ENCODE results near the gene ZKSCAN8. TPM values are rescaled to one million over a fixed set of nuclear protein-coding genes. Genes with fewer than 3 reads are reported as not detected.

The ZKSCAN8 gene
- total RNA-seq, 2 experiments from 2014 or later = 21.4 to 21.8 TPM

DNA sequence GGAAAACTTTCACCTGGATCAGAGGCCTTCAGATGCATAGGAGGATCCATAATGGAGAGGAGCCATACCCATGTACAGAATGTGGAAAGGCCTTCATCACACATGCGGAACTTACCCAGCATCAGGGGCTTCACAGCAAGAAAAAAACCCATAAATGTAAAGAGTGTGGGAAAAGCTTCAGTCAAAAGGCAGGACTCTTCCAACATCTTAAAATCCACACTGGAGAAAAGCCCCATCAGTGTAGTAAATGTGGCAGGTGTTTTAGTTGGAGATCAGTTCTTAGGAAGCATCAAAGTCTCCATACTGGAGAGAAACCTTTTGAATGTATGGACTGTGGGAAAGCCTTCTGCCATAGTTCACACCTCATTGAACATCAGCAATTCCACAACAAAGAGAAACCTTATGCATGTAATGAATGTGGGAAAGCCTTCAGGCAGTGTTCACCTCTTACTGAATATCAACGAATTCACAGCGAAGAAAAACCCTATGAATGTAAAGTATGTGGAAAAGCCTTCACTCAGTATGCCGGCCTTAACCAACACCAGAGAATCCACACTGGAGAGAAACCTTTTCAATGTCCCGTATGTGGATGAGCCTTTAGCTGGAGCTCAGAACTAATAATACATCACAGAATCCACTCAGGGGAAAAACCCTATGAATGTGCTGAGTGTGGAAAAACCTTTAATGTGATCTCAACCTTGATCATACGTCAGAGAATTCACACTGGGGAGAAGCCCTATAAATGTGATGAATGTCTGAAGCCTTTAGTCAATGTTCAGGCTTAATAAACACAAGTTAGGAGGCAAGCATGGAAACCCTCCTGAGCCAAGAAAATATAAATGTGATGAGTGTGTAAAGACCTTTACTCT is 46.7 kb downstream of the ZKSCAN8 start:
- H3K36me3 Mint-ChIP-seq = peaks cover 9% of the 10 kb centered on the region
- peaks cover 30% of the 10 kb centered on the region for H3K9me3 Mint-ChIP-seq (ENCODE audit: low read depth)
- DNase-seq = no peak
- CTCF ChIA-PET = no interaction called here
- no peak overlapping the region for H3K4me3 Mint-ChIP-seq
- no peak overlapping the region for H3K27ac Mint-ChIP-seq
- no peaks in the 10 kb centered on the region for H3K4me1 Mint-ChIP-seq
- no peaks in the 10 kb centered on the region for H3K27me3 Mint-ChIP-seq
- no peak for ATAC-seq

DNA sequence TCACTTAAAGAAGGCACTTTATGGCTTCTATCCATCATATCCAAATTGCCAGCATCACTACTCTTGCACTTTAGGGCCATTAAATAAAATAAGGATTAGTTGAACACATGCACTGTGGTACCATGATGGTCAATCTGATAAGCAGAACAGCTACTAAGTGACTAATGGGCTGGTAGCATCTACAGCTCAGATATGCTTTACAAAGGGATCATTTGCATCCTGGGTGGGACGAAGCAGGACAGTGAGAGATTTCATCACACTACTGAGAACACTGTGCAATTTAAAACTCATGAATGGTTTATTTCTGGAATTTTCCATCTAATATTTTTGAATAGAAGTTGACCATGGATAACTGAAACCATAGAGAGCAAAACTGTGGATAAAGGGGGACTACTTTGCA is 58.3 kb downstream of the ZKSCAN8 start:
- peaks cover 41% of the 10 kb centered on the region for H3K27me3 Mint-ChIP-seq
- H3K4me1 Mint-ChIP-seq = peaks cover 7% of the 10 kb centered on the region
- CTCF ChIA-PET = no interaction called here
- peaks cover 11% of the 10 kb centered on the region for H3K36me3 Mint-ChIP-seq
- H3K4me3 Mint-ChIP-seq = no peak overlapping the region
- no peak overlapping the region for H3K27ac Mint-ChIP-seq
- peaks cover 18% of the 10 kb centered on the region for H3K9me3 Mint-ChIP-seq (ENCODE audit: low read depth)
- ATAC-seq = no peak
- DNase-seq = no peak

DNA sequence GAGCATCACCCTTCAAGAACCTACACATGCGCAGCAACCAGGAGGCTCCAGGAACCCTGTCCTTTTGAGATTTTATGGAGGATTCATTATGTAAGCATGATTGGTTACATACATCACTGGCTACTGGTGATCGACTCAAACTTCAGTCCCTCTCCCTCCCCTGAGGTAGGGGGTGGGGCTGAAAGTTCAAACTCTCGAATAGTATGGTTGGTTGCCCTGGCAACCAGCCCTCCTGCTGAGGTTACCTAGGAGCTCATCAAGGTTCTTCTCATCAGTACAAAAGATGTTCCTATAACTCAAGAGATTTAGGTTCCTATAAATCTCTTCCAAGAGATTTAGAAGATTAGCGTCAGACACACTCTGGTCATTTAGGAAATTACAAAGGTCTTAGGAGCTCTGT is 61.5 kb downstream of the ZKSCAN8 start:
- CTCF ChIA-PET = no interaction called here
- no peak for DNase-seq
- no peak overlapping the region for H3K4me3 Mint-ChIP-seq
- H3K27ac Mint-ChIP-seq = no peak overlapping the region
- H3K27me3 Mint-ChIP-seq = peaks cover 62% of the 10 kb centered on the region
- H3K9me3 Mint-ChIP-seq (ENCODE audit: low read depth) = peaks cover 19% of the 10 kb centered on the region
- H3K36me3 Mint-ChIP-seq = peaks cover 18% of the 10 kb centered on the region
- ATAC-seq = no peak
- H3K4me1 Mint-ChIP-seq = peaks cover 18% of the 10 kb centered on the region

DNA sequence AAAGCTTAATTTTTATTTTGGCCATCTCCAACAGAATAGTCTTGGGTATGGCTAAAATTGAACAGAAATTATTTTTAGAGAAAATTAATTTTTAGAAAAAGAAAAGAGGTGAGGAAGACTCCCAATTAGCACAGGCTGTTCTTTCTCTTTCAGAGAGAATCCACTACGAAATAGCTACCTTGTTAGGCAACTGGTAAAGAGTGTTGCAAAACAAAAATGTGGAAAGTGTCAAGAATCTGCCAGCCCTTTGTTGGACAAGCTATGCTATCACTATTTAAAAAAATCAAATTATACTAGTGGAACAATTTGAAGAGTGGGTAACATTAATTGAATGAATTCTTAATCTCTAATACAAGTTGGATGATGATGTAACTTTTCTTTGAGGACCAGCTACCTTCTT is 64.2 kb downstream of the ZKSCAN8 start:
- no peak for DNase-seq
- no peak overlapping the region for H3K4me3 Mint-ChIP-seq
- CTCF ChIA-PET = no interaction called here
- H3K36me3 Mint-ChIP-seq = peaks cover 11% of the 10 kb centered on the region
- no peak for ATAC-seq
- H3K27me3 Mint-ChIP-seq = peaks cover 69% of the 10 kb centered on the region
- peaks cover 21% of the 10 kb centered on the region for H3K4me1 Mint-ChIP-seq
- peaks cover 6% of the 10 kb centered on the region for H3K9me3 Mint-ChIP-seq (ENCODE audit: low read depth)
- H3K27ac Mint-ChIP-seq = no peak overlapping the region

DNA sequence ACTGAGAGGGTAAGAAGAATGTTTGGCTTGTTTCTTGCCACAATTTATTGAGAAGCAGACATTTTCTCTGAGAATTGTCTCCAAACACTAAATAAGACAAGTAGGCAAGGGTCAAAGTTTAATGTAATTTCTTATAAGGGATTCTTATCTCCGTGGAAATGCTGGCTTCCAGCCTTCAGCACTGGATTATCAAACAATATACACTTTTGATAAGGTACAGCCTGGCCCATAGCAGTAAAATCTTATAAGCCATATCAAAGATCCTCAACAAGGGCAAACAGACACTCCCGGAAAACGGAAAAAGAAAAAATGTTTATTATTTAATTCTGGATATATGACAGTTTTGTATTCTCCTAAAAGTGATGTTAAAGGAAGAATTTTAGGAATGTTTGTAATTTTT is 64.8 kb downstream of the ZKSCAN8 start:
- peaks cover 6% of the 10 kb centered on the region for H3K9me3 Mint-ChIP-seq (ENCODE audit: low read depth)
- DNase-seq (no peak), ATAC-seq (no peak)
- peaks cover 22% of the 10 kb centered on the region for H3K4me1 Mint-ChIP-seq
- CTCF ChIA-PET = no interaction called here
- peaks cover 70% of the 10 kb centered on the region for H3K27me3 Mint-ChIP-seq
- H3K27ac Mint-ChIP-seq = no peak overlapping the region
- peaks cover 11% of the 10 kb centered on the region for H3K36me3 Mint-ChIP-seq
- H3K4me3 Mint-ChIP-seq = no peak overlapping the region

DNA sequence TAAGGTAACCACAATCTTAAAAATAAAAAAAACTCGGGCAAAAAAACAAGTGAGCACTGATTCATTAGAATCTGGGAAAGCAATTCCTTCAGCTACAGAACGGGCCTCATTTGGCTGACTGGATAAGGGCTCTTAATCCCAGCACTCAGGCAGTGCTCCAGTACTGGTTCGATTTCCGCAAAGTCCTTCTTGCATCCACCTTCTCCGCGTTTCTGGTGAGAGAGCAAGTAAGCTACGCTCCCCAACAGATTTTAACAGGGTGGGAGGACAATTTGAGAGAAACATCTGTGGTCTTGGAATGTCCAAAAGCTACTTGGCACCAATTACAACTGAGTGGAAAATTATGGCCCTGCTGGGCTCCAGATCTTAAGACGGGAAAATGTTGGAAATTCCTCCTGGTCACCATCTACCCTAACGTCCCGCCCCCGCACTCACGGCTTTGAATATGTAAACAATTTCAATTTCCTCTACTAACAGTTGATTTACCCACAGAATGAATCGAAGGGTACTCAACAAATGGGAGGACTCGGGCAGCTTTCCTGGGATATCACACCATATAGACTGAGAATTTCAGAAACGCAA is 65.3 kb downstream of the ZKSCAN8 start:
- Mint-ChIP-seq H3K27ac (no peak overlapping the region), H3K4me1 (peaks cover 26% of the 10 kb centered on the region), H3K4me3 (peak overlapping the region; percentile 68), H3K9me3 (ENCODE audit: low read depth) (peaks cover 6% of the 10 kb centered on the region), H3K36me3 (peaks cover 11% of the 10 kb centered on the region), H3K27me3 (peaks cover 71% of the 10 kb centered on the region)
- DNase-seq (no peak), ATAC-seq (no peak)
- CTCF ChIA-PET = interaction anchor here (0.9 kb wide), 1 partner anchor 68 kb away, joined by 3 read pairs; no protein-coding TSS in a partner anchor

DNA sequence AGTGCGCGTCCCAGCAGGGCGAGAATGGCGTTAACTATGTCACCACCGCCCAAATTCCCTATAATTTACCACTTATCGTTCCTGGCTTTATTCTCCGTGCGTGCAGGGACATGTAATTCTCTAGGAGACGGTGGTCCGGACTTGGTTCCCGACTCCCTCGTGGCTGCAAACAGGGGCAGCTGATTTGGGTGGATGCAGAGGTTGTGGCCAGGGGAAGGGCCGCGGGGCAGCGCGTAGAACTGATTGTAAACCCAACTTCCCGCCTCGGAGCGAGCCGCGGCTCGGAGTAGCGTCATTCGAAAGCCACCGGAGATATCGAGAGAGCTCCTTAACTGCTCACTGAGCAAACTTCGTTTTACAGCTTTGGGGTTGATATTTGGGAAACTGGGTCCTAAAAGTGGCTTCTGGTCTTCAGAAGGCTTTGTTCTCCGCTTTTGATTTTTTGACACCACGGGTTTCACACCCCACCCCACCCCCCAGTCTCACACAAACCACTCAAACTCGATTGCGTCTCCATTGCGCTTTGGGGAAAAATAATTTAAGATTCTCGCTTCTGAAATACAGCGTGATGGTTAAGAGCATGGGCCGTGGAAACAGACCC is 65.9 kb downstream of the ZKSCAN8 start:
- Mint-ChIP-seq H3K36me3 (peaks cover 11% of the 10 kb centered on the region), H3K9me3 (ENCODE audit: low read depth) (peaks cover 6% of the 10 kb centered on the region), H3K4me3 (peak overlapping the region; percentile 68), H3K4me1 (peaks cover 27% of the 10 kb centered on the region), H3K27ac (no peak overlapping the region), H3K27me3 (peaks cover 75% of the 10 kb centered on the region)
- peak; percentile 56 for DNase-seq
- peak; percentile 65 for ATAC-seq
- CTCF ChIA-PET = interaction anchor here (0.9 kb wide), 1 partner anchor 68 kb away, joined by 3 read pairs; no protein-coding TSS in a partner anchor

DNA sequence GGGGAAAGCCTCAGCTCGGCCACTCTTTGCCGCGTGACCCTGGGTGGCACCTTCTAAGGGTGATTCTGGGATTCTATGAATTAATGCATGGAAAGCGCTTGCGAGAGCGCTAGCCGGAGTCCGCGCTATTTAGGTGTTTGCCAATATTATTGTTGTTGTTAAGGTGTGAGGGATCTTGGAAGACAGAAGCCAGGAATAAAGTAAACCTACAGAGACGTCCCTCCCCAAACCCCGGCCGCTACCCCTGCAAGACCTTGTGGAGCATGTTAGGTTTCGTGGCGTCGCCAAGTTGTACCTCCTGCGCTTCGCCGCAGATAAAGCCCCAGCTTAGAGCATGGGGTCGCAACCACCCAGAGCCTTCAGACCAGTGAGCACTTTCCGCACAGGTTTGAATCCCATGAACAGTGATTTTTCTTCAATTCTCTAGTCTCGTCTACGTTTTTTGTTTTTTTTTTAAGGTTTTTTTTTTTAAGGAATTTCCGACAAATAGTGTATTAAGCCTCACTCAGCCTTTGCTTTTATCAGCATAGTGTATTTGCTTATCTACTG is 66.5 kb downstream of the ZKSCAN8 start:
- peaks cover 11% of the 10 kb centered on the region for H3K36me3 Mint-ChIP-seq
- DNase-seq (no peak), ATAC-seq (no peak)
- H3K27ac Mint-ChIP-seq = no peak overlapping the region
- peaks cover 81% of the 10 kb centered on the region for H3K27me3 Mint-ChIP-seq
- H3K4me1 Mint-ChIP-seq = peaks cover 32% of the 10 kb centered on the region
- H3K4me3 Mint-ChIP-seq = peak overlapping the region; percentile 68
- CTCF ChIA-PET = interaction anchor here (0.9 kb wide), 1 partner anchor 69 kb away, joined by 3 read pairs; no protein-coding TSS in a partner anchor
- H3K9me3 Mint-ChIP-seq (ENCODE audit: low read depth) = peaks cover 6% of the 10 kb centered on the region

Other genes starting within 250 kb of the ZKSCAN8 start
- gene OR2B2, start 229.5 kb upstream of the ZKSCAN8 start, total RNA-seq = not detected
- under 1 TPM in 1 of 2 experiments, not detected in 1; 0.23 TPM for gene OR2B6, start 184.6 kb upstream of the ZKSCAN8 start, total RNA-seq
- gene ZNF165, start 61.3 kb upstream of the ZKSCAN8 start, total RNA-seq = under 1 TPM; 0.61 to 0.70 TPM
- gene ZSCAN16, start 17.3 kb upstream of the ZKSCAN8 start, total RNA-seq = 1 to 10 TPM; 4.6 to 7.5 TPM
- 10 to 100 TPM in 1 of 2 experiments, 1 to 10 TPM in 1; 7.0 to 11.6 TPM for gene ZSCAN9, start 83.4 kb downstream of the ZKSCAN8 start, total RNA-seq
- gene ZKSCAN4, start 110.4 kb downstream of the ZKSCAN8 start, total RNA-seq = 1 to 10 TPM; 5.7 to 6.1 TPM
- under 1 TPM in 1 of 2 experiments, not detected in 1; 0.26 TPM for gene NKAPL, start 117.4 kb downstream of the ZKSCAN8 start, total RNA-seq
- 10 to 100 TPM in 1 of 2 experiments, 1 to 10 TPM in 1; 7.8 to 11.7 TPM for gene ZSCAN26, start 125.3 kb downstream of the ZKSCAN8 start, total RNA-seq
- gene PGBD1, start 139.7 kb downstream of the ZKSCAN8 start, total RNA-seq = 1 to 10 TPM; 3.9 to 4.2 TPM
- 1 to 10 TPM; 1.0 to 1.7 TPM for gene ZSCAN31, start 194.3 kb downstream of the ZKSCAN8 start, total RNA-seq
- 1 to 10 TPM; 4.1 to 5.5 TPM for gene ZKSCAN3, start 208.1 kb downstream of the ZKSCAN8 start, total RNA-seq

All from activated CD8-positive, alpha-beta memory T cell treated with anti-CD3 and anti-CD28 coated beads, Interleukin-2, amount 10 ng/mL, durations not matched to agents 7 days and 5 days (primary cell).